MCF 10A (cell line): ENCODE data around the gene OPN1SW. TPM values are rescaled to one million over a fixed set of nuclear protein-coding genes. Genes with fewer than 3 reads are reported as not detected.

Experiments
- BruUV-seq: library from RNA; stranded (reverse); fragments of 400-500 nt; replicated peaks from 2 replicates; lab custom pipeline; 2021; lab: Mats Ljungman, UMichigan
- CTCF ChIA-PET: fragments of 300-600 bp; sonication (Branson Sonifier 250); formaldehyde crosslinking; extraction: SDS; loops from one replicate; lab custom pipeline; 2021; ENCODE audit warnings: antibody characterized with exemption, inconsistent platforms; lab: Yijun Ruan, JAX
- POLR2A ChIA-PET: fragments of 300-600, 350-650 bp; sonication (Branson Sonifier 250); formaldehyde crosslinking; extraction: SDS; loops from one replicate; lab custom pipeline; 2020; ENCODE audit warnings: antibody characterized with exemption, inconsistent platforms; lab: Yijun Ruan, JAX
- DNase-seq: peaks from one replicate; pipeline ENCODE4 v3.0.0-alpha.2; 2018; ENCODE audit not compliant: unreplicated experiment
- H3K27ac Mint-ChIP-seq: one replicate; pipeline ENCODE4 v1.8.0; 2022; ENCODE audit warnings: mild to moderate bottlenecking, low read depth, mixed read lengths; ENCODE audit not compliant: unreplicated experiment
- H3K27me3 Mint-ChIP-seq: one replicate; pipeline ENCODE4 v1.8.0; 2022; ENCODE audit warnings: mixed read lengths; ENCODE audit not compliant: insufficient read depth, unreplicated experiment
- H3K36me3 Mint-ChIP-seq: one replicate; pipeline ENCODE4 v1.8.0; 2022; ENCODE audit warnings: mild to moderate bottlenecking, moderate library complexity, mixed read lengths; ENCODE audit not compliant: insufficient read depth, unreplicated experiment
- H3K4me1 Mint-ChIP-seq: one replicate; pipeline ENCODE4 v1.8.0; 2022; ENCODE audit warnings: mixed read lengths; ENCODE audit not compliant: insufficient read depth, unreplicated experiment
- H3K4me3 Mint-ChIP-seq: one replicate; pipeline ENCODE4 v1.8.0; 2022; ENCODE audit warnings: mild to moderate bottlenecking, moderate library complexity, mixed read lengths; ENCODE audit not compliant: unreplicated experiment
- H3K9me3 Mint-ChIP-seq: one replicate; pipeline ENCODE4 v1.8.0; 2022; ENCODE audit warnings: mixed read lengths; ENCODE audit not compliant: unreplicated experiment
- intact Hi-C: fragments of 100-400 bp; cut with micrococcal nuclease; formaldehyde crosslinking; loops from 2 replicates; pipeline ENCODE4 v1.14.1; 2022
- total RNA-seq: library from RNA; stranded (reverse); gene quantifications from 2 replicates; pipeline ENCODE4 v1.2.3, GENCODE V29; 2022
- TF ChIP-seq, protein P1 (sequence below): fragments of 200-600 bp; IDR thresholded peaks from one replicate; pipeline ENCODE4 v1.8.0; 2022; ENCODE audit warnings: antibody characterized with exemption, mild to moderate bottlenecking; ENCODE audit not compliant: unreplicated experiment

The OPN1SW gene
- total RNA-seq, 1 experiment from 2014 or later, result not detected

DNA sequence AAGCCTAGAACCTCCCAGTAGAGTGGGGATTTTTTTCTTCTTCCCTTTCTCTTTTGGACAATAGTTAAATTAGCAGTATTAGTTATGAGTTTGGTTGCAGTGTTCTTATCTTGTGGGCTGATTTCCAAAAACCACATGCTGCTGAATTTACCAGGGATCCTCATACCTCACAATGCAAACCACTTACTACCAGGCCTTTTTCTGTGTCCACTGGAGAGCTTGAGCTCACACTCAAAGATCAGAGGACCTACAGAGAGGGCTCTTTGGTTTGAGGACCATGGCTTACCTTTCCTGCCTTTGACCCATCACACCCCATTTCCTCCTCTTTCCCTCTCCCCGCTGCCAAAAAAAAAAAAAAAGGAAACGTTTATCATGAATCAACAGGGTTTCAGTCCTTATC, 5.4 kb downstream of the OPN1SW start:
- no peak for DNase-seq
- Mint-ChIP-seq H3K4me3 (no peak overlapping the region), H3K27ac (no peak overlapping the region), H3K9me3 (no peaks in the 10 kb centered on the region), H3K36me3 (peaks cover 88% of the 10 kb centered on the region), H3K27me3 (no peaks in the 10 kb centered on the region), H3K4me1 (no peaks in the 10 kb centered on the region)
- POLR2A ChIA-PET, result interaction anchor here (0.6 to 1.3 kb wide), 2 partner anchors 9 to 12 kb away, joined by 3 read pairs; no protein-coding TSS in a partner anchor
- TF ChIP-seq, protein P1, sequence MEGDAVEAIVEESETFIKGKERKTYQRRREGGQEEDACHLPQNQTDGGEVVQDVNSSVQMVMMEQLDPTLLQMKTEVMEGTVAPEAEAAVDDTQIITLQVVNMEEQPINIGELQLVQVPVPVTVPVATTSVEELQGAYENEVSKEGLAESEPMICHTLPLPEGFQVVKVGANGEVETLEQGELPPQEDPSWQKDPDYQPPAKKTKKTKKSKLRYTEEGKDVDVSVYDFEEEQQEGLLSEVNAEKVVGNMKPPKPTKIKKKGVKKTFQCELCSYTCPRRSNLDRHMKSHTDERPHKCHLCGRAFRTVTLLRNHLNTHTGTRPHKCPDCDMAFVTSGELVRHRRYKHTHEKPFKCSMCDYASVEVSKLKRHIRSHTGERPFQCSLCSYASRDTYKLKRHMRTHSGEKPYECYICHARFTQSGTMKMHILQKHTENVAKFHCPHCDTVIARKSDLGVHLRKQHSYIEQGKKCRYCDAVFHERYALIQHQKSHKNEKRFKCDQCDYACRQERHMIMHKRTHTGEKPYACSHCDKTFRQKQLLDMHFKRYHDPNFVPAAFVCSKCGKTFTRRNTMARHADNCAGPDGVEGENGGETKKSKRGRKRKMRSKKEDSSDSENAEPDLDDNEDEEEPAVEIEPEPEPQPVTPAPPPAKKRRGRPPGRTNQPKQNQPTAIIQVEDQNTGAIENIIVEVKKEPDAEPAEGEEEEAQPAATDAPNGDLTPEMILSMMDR, result no peak
- intact Hi-C loops, result no loop called here
- no TSS peak for BruUV-seq
- CTCF ChIA-PET, result interaction anchor here (0.7 to 1.3 kb wide), 2 partner anchors 22 to 44 kb away, joined by 4 to 5 read pairs; no protein-coding TSS in a partner anchor

DNA sequence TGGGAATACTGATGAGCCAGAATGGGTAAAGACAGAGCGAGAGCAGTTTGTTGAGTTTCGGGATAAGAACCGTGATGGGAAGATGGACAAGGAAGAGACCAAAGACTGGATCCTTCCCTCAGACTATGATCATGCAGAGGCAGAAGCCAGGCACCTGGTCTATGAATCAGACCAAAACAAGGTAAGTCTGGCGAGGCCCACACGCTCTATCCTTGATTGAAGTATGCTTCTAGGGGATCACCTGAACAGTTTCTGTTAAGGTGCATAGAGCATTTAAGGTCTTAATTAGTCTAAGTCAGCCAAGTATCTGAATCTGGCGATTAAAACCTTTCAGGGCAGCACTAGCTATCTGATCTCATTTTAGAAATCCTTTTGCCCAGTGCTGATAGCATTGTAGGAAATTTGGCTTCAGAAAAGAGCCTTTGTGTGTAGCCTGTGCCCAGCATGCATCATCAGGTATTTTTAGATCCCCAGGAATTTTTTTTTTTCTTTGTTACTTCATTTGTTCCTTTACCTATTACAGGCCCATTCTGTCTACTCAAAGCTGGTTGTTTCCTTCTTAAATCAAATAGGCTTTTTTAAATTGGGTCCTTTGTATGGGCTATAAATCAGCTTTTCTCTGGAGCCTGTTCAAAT, 8.0 kb downstream of the OPN1SW start:
- H3K27ac Mint-ChIP-seq, result no peak overlapping the region
- TF ChIP-seq, protein P1, result no peak
- CTCF ChIA-PET, result interaction anchor here (0.7 to 1.5 kb wide), 3 partner anchors 58 to 324 kb away, joined by 3 to 5 read pairs (median 4); no protein-coding TSS in a partner anchor
- DNase-seq, result no peak
- POLR2A ChIA-PET, result interaction anchor here (0.7 to 1.3 kb wide), 4 partner anchors 11 to 31 kb away, joined by 3 to 4 read pairs (median 3); no protein-coding TSS in a partner anchor
- H3K4me1 Mint-ChIP-seq, result no peaks in the 10 kb centered on the region
- H3K4me3 Mint-ChIP-seq, result no peak overlapping the region
- no peaks in the 10 kb centered on the region for H3K27me3 Mint-ChIP-seq
- no peaks in the 10 kb centered on the region for H3K9me3 Mint-ChIP-seq
- no TSS peak for BruUV-seq
- H3K36me3 Mint-ChIP-seq, result peaks cover 99% of the 10 kb centered on the region
- intact Hi-C loops, result no loop called here

DNA sequence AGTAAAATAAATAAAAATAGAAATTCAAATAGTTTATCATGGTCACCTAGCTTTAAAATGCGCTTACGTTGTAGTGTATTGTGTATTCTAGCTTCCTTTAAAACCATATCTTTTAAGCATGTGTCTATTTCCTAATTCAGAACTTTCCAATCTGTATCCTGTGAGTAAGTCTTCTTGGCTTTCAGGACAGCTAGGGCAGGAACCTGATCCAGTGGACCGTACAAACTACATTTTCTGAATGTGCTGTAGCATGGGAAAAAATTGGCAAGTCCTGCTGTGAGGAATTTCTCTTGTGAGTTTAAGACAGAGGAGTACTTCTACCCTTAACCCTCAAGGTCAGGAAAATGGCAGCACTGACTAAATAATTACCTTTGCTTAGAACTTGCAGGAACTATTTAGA, 12.1 kb downstream of the OPN1SW start:
- DNase-seq, result no peak
- CTCF ChIA-PET, result interaction anchor here (0.6 to 0.8 kb wide), 2 partner anchors 46 to 122 kb away, joined by 3 read pairs; no protein-coding TSS in a partner anchor
- H3K9me3 Mint-ChIP-seq, result no peaks in the 10 kb centered on the region
- H3K27me3 Mint-ChIP-seq, result no peaks in the 10 kb centered on the region
- intact Hi-C loops, result no loop called here
- TF ChIP-seq, protein P1, result no peak
- H3K36me3 Mint-ChIP-seq, result peaks cover 96% of the 10 kb centered on the region
- POLR2A ChIA-PET, result no interaction called here
- H3K27ac Mint-ChIP-seq, result no peak overlapping the region
- H3K4me3 Mint-ChIP-seq, result no peak overlapping the region
- BruUV-seq, result no TSS peak
- no peaks in the 10 kb centered on the region for H3K4me1 Mint-ChIP-seq

DNA sequence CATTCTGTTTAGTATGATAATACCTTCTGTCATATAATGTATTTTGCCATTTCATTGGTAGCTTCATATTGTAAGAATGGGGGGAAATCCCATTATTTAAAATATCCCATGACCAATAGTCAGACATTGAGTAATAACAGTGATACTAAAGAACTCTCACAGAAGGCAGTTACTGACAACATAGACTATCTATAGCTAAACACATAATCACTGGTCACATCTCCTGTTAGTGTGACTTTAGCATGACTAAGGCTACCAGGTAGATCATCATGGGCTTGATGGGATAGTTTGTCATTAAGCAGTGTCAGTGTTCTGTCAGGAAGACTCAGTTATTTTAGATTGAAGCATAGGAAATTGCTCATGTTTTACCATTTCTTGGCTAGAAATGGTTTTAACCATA, 16.4 kb downstream of the OPN1SW start:
- TF ChIP-seq, protein P1, result no peak
- Mint-ChIP-seq H3K4me3 (no peak overlapping the region), H3K9me3 (no peaks in the 10 kb centered on the region), H3K27me3 (no peaks in the 10 kb centered on the region), H3K27ac (no peak overlapping the region), H3K36me3 (peaks cover 95% of the 10 kb centered on the region), H3K4me1 (no peaks in the 10 kb centered on the region)
- no peak for DNase-seq
- ChIA-PET POLR2A (no interaction called here), CTCF (no interaction called here)
- no TSS peak for BruUV-seq
- intact Hi-C loops, result no loop called here
